Heart left ventricle (tissue), 13 donors: ENCODE results near the gene TP53.

ENCODE experiments used
- POLR2A ChIP-seq, 2 donors: fragments of 450-650 bp; IDR thresholded peaks; one replicate each; pipeline ENCODE4 v1.6.1; 2017; ENCODE audit warnings: antibody characterized with exemption in 2 of 2, mild to moderate bottlenecking in 2 of 2, moderate library complexity in 2 of 2
- TF ChIP-seq, protein P1 (sequence below), 12 donors: fragments of 200-600 bp; sonication (generic) in 4 of 12; IDR thresholded peaks; one replicate each; pipeline versions ENCODE4 v1.5.0 to v1.8.0; 2018 to 2022; ENCODE audit warnings: antibody characterized with exemption in 12 of 12, mild to moderate bottlenecking in 5 of 12
- donor health status: ischemic (EF 13 %, LVEDD 7.1; RV severe dilation, severe dysfunction).
- donor health status: DM: no; HTN: yes; CAD: no.
- donor health status: DM: no; HTN: no; CAD: no.
- donor health status: ischemic (EF 25% LVEDD 6.9; RV normal size, moderate dysfunction).
- donor health status: ischemic (EF 25% LVEDD 5.7; RV mildly dilated, moderate dysfunction).
- donor health status: ischemic (EF 35%, LVEDD 5.7; RV mildly dilated, moderate dysfunction).
- donor health status: nonischemic (EF 11% LVEDD 7.7; RV severe dilation, severe dysfunction).
- donor health status: DM: yes; HTN: yes; CAD: no.
- donor health status: PGD.
- donor health status: ischemic (EF 29% LVEDD 5.4; RV normal size, mild dysfunction).
- donor health status: nonischemic (EF 23%, LVEDD 6.1; RV moderate dilation, normal function).

GRCh38 chr17:7684851-7685532 is 2.3 kb downstream of the TP53 start:
- TF ChIP-seq, protein P1, sequence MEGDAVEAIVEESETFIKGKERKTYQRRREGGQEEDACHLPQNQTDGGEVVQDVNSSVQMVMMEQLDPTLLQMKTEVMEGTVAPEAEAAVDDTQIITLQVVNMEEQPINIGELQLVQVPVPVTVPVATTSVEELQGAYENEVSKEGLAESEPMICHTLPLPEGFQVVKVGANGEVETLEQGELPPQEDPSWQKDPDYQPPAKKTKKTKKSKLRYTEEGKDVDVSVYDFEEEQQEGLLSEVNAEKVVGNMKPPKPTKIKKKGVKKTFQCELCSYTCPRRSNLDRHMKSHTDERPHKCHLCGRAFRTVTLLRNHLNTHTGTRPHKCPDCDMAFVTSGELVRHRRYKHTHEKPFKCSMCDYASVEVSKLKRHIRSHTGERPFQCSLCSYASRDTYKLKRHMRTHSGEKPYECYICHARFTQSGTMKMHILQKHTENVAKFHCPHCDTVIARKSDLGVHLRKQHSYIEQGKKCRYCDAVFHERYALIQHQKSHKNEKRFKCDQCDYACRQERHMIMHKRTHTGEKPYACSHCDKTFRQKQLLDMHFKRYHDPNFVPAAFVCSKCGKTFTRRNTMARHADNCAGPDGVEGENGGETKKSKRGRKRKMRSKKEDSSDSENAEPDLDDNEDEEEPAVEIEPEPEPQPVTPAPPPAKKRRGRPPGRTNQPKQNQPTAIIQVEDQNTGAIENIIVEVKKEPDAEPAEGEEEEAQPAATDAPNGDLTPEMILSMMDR (IDR thresholded peaks at IDR 0.05), result no peak
- TF ChIP-seq POLR2A (IDR thresholded peaks at IDR 0.05), result no peak
